Trophoblast cell (in vitro differentiated cells and primary cell): ENCODE data around the gene CTSW.
A peak's percentile ranks its signal among the peaks of the same experiment; 100 is the strongest.

Experiments
- DNase-seq, 2 donors: peaks; one replicate each; pipeline ENCODE4 v3.0.0-alpha.2; 2016
- H2AFZ ChIP-seq: 2 replicates; pipeline ENCODE4 v1.6.1; 2013; ENCODE audit warnings: low read length, moderate library complexity, mild to moderate bottlenecking; ENCODE audit not compliant: insufficient read depth, poor library complexity
- H2AK5ac ChIP-seq: 2 replicates; pipeline ENCODE4 v1.6.1; 2013; ENCODE audit warnings: mild to moderate bottlenecking, low read length
- H2BK120ac ChIP-seq: 2 replicates; pipeline ENCODE4 v1.6.1; 2013; ENCODE audit warnings: low read length, mild to moderate bottlenecking, moderate library complexity; ENCODE audit not compliant: insufficient read depth, poor library complexity
- H2BK12ac ChIP-seq: 2 replicates; pipeline ENCODE4 v1.6.1; 2013; ENCODE audit warnings: mild to moderate bottlenecking, low read length, moderate library complexity
- H2BK5ac ChIP-seq: 2 replicates; pipeline ENCODE4 v1.6.1; 2013; ENCODE audit warnings: low read length, low read depth, moderate library complexity, mild to moderate bottlenecking; ENCODE audit not compliant: poor library complexity
- H3K14ac ChIP-seq: 2 replicates; pipeline ENCODE4 v1.6.1; 2013; ENCODE audit warnings: mild to moderate bottlenecking, low read length
- H3K18ac ChIP-seq: 2 replicates; pipeline ENCODE4 v1.6.1; 2013; ENCODE audit warnings: mild to moderate bottlenecking, low read length
- H3K23ac ChIP-seq: 2 replicates; pipeline ENCODE4 v1.6.1; 2013; ENCODE audit warnings: low read length
- H3K27ac ChIP-seq: 2 replicates; pipeline ENCODE4 v1.5.1; 2013; ENCODE audit warnings: low read depth, mild to moderate bottlenecking, inconsistent platforms, low read length, moderate library complexity
- H3K27me3 ChIP-seq: 2 replicates; pipeline ENCODE4 v1.6.1; 2013; ENCODE audit warnings: inconsistent platforms, mild to moderate bottlenecking, low read length, moderate library complexity; ENCODE audit not compliant: insufficient read depth
- H3K36me3 ChIP-seq, 2 experiments: 1 replicate in 1 of 2; 2 replicates in 1 of 2; pipeline ENCODE4 v1.6.1; 2013; ENCODE audit warnings: low read length in 2 of 2, mild to moderate bottlenecking in 2 of 2, moderate library complexity in 1 of 2; ENCODE audit not compliant: insufficient read depth in 2 of 2, control insufficient read depth in 1 of 2
- H3K4ac ChIP-seq: 2 replicates; pipeline ENCODE4 v1.6.1; 2013; ENCODE audit warnings: low read depth, mild to moderate bottlenecking, low read length, moderate library complexity
- H3K4me1 ChIP-seq, 2 experiments: 1 replicate in 1 of 2; 2 replicates in 1 of 2; pipeline ENCODE4 v1.6.1; 2013; ENCODE audit warnings: low read length in 2 of 2, mild to moderate bottlenecking in 2 of 2, moderate library complexity in 1 of 2; ENCODE audit not compliant: insufficient read depth in 2 of 2, control insufficient read depth in 1 of 2
- H3K4me2 ChIP-seq: 2 replicates; pipeline ENCODE4 v1.6.1; 2013; ENCODE audit warnings: inconsistent platforms, mild to moderate bottlenecking, low read length, moderate library complexity
- H3K4me3 ChIP-seq: 2 replicates; pipeline ENCODE4 v1.5.1; 2013; ENCODE audit warnings: mild to moderate bottlenecking, low read depth, low read length, inconsistent platforms
- H3K79me1 ChIP-seq: one replicate; pipeline ENCODE4 v1.6.1; 2013; ENCODE audit warnings: low read length
- H3K79me2 ChIP-seq: 2 replicates; pipeline ENCODE4 v1.6.1; 2013; ENCODE audit warnings: low read length, mild to moderate bottlenecking; ENCODE audit not compliant: control insufficient read depth, insufficient read depth, poor library complexity
- H3K9ac ChIP-seq: 2 replicates; pipeline ENCODE4 v1.6.1; 2013; ENCODE audit warnings: mild to moderate bottlenecking, low read length
- H3K9me3 ChIP-seq: 2 replicates; pipeline ENCODE4 v1.6.1; 2013; ENCODE audit warnings: low read depth, mild to moderate bottlenecking, control low read depth, inconsistent platforms, low read length; ENCODE audit not compliant: insufficient read depth
- H4K12ac ChIP-seq: 2 replicates; pipeline ENCODE4 v1.6.1; 2013; ENCODE audit warnings: low read depth, mild to moderate bottlenecking, low read length, moderate library complexity
- H4K8ac ChIP-seq: 2 replicates; pipeline ENCODE4 v1.6.1; 2013; ENCODE audit warnings: low read depth, mild to moderate bottlenecking, low read length, moderate library complexity
- H4K91ac ChIP-seq: one replicate; pipeline ENCODE4 v1.6.1; 2013; ENCODE audit warnings: low read depth, mild to moderate bottlenecking, low read length, moderate library complexity
- WGBS: extraction: QIAGEN DNeasy Blood & Tissue Kit; methylation state at CpG from one replicate; pipeline ENCODE4 v1.1.7; 2013; ENCODE audit warnings: missing lambda C conversion rate; ENCODE audit not compliant: insufficient read length, insufficient coverage; ENCODE audit errors: extremely low coverage; 5-methylcytosine and 5-hydroxymethylcytosine counted together

Gene CTSW

GRCh38 chr11:65931773-65932557 is 52.3 kb downstream of the CTSW start:
- no peak overlapping the region for H3K18ac ChIP-seq
- H4K91ac ChIP-seq = no peak overlapping the region
- H2AFZ ChIP-seq = no peak overlapping the region
- no peak overlapping the region for H4K8ac ChIP-seq
- H3K79me1 ChIP-seq = no peaks in the 10 kb centered on the region
- no peak overlapping the region for H2AK5ac ChIP-seq
- no peak overlapping the region for H2BK12ac ChIP-seq
- no peaks in the 10 kb centered on the region for H3K36me3 ChIP-seq
- H2BK5ac ChIP-seq = no peak overlapping the region
- H2BK120ac ChIP-seq = no peak overlapping the region
- DNase-seq = no peak
- no peak overlapping the region for H3K4ac ChIP-seq
- no peaks in the 10 kb centered on the region for H3K79me2 ChIP-seq
- H3K9me3 ChIP-seq = peaks cover 2% of the 10 kb centered on the region
- H3K14ac ChIP-seq = no peak overlapping the region
- WGBS = no CpG with 5 or more reads among the region's 13 CpGs
- no peak overlapping the region for H4K12ac ChIP-seq
- H3K4me1 ChIP-seq = no peaks in the 10 kb centered on the region
- no peak overlapping the region for H3K9ac ChIP-seq
- H3K4me3 ChIP-seq = no peak overlapping the region
- H3K27me3 ChIP-seq = no peaks in the 10 kb centered on the region
- H3K27ac ChIP-seq = no peak overlapping the region
- H3K4me2 ChIP-seq = no peak overlapping the region
- H3K23ac ChIP-seq = no peak overlapping the region

DNA sequence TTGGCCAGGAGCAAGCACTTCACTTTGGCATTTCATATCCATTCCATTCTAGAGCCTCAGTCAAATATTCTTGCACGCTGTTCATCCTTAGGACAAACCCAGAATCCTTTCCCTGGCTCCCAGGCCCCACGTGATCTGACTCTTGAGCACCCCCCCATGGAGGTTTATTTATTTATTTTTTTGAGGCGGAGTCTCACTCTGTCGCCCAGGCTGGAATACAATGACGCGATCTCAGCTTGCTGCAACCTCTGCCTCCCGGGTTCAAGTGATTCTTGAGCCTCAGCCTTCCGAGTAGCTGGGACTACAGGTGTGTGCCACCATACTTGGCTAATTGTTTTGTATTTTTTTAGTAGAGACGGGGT is 52.9 kb downstream of the CTSW start:
- Histone ChIP-seq H2BK12ac (no peak overlapping the region), H3K27ac (no peak overlapping the region), H2AFZ (no peak overlapping the region), H3K4me3 (no peak overlapping the region), H3K23ac (no peak overlapping the region), H4K12ac (no peak overlapping the region), H3K14ac (no peak overlapping the region), H2AK5ac (no peak overlapping the region), H3K9me3 (peaks cover 2% of the 10 kb centered on the region), H3K9ac (no peak overlapping the region), H2BK120ac (no peak overlapping the region), H3K27me3 (no peaks in the 10 kb centered on the region), H3K79me2 (no peaks in the 10 kb centered on the region), H4K8ac (no peak overlapping the region), H3K4me2 (no peak overlapping the region), H3K36me3 (no peaks in the 10 kb centered on the region), H3K4ac (no peak overlapping the region), H4K91ac (no peak overlapping the region), H2BK5ac (no peak overlapping the region), H3K18ac (no peak overlapping the region), H3K79me1 (no peaks in the 10 kb centered on the region), H3K4me1 (no peaks in the 10 kb centered on the region)
- DNase-seq = peak in 1 of 2 donors; percentile 41
- no CpG with 5 or more reads among the region's 9 CpGs for WGBS
